ENCODE measurements around the gene TRABD2B. TPM values are rescaled to one million over a fixed set of nuclear protein-coding genes. Genes with fewer than 3 reads are reported as not detected.

Gene TRABD2B
- 0.28 TPM for polyA plus RNA-seq (2013, experiment 1 of 2)
- polyA plus RNA-seq (2013, experiment 2 of 2) = 0.23 TPM

GRCh38 chr1:47997289-47998200 is at the start of gene TRABD2B:
TRABD2B (minus strand) TSS chr1:47997385.
- Histone ChIP-seq H2AFZ (ENCODE audit: low read depth, low read length) (no peak within 1 kb of the TSS), H3K18ac (ENCODE audit: low read depth in 1 of 2, low read length in 2 of 2) (no peak within 1 kb of the TSS), H2BK15ac (ENCODE audit: low read depth, poor library complexity, severe bottlenecking) (no peak within 1 kb of the TSS)

DNA sequence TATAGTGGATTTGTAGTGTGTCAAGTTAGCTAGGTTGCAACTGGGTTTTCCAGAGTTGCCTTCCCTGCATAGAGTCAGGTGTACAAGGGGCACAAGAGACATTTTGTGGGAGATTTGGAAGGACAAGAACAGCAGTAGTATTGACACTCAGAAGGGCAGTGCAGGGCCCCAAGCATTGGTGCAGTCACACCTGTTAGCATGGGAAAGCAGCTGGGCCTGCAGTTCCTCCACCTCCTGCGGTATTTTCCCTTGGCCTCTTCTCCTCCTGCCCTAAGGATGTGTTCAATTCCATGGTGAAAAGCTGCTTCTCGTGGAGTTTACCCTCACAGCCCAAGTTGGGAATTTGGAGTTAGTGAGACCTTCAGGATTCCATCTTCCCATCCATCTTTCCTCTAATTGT is 47.1 kb upstream of the TRABD2B start:
- no peak overlapping the region for H3K4me2 ChIP-seq (ENCODE audit: low read length, poor library complexity, severe bottlenecking)
- H3K4ac ChIP-seq (ENCODE audit: low read depth in 1 of 2, low read length in 2 of 2) = no peak overlapping the region
- no peak overlapping the region for H3K14ac ChIP-seq (ENCODE audit: low read length in 2 of 2)
- no peak overlapping the region for H3K27ac ChIP-seq (ENCODE audit: low read length, poor library complexity, severe bottlenecking)
- H3K4me3 ChIP-seq (ENCODE audit: insufficient read depth in 1 of 2, low read depth in 1 of 2, low read length in 2 of 2) = no peak overlapping the region
- WGBS = 41% methylated on average over 2 of the region's 2 CpGs
- DNase-seq = no peak
- no peak overlapping the region for H2AK5ac ChIP-seq (ENCODE audit: low read length, severe bottlenecking)
- H4K8ac ChIP-seq (ENCODE audit: low read length) = no peak overlapping the region
- peaks cover 19 to 41% of the 10 kb centered on the region in 2 experiments for H3K27me3 ChIP-seq (ENCODE audit: control insufficient read depth in 1 of 2, insufficient read depth in 1 of 2, low read length in 2 of 2)
- H3K9me3 ChIP-seq (ENCODE audit: control insufficient read depth, low read length) = no peaks in the 10 kb centered on the region
- H2AFZ ChIP-seq (ENCODE audit: low read depth, low read length) = no peak overlapping the region
- no peak overlapping the region for H3K18ac ChIP-seq (ENCODE audit: low read depth in 1 of 2, low read length in 2 of 2)
- no peak overlapping the region for H4K91ac ChIP-seq (ENCODE audit: low read length)
- H2BK15ac ChIP-seq (ENCODE audit: low read depth, poor library complexity, severe bottlenecking) = no peak overlapping the region
- H2BK5ac ChIP-seq (ENCODE audit: low read depth, low read length, poor library complexity, severe bottlenecking) = no peak overlapping the region
- H3K4me1 ChIP-seq (ENCODE audit: control insufficient read depth, insufficient read depth, low read depth, low read length) = peaks cover 1% of the 10 kb centered on the region
- H3K36me3 ChIP-seq (ENCODE audit: control insufficient read depth in 1 of 2, insufficient read depth in 2 of 2, low read depth in 1 of 2, low read length in 2 of 2) = no peaks in the 10 kb centered on the region
- H2BK120ac ChIP-seq (ENCODE audit: low read depth, low read length) = no peak overlapping the region
- no peaks in the 10 kb centered on the region for H3K79me1 ChIP-seq (replicated peaks; ENCODE audit: low read length, poor library complexity, severe bottlenecking)
- H2BK12ac ChIP-seq (ENCODE audit: low read length in 2 of 2) = no peak overlapping the region
- no peak overlapping the region for H3K23ac ChIP-seq (ENCODE audit: low read length in 2 of 2)
- H3K9ac ChIP-seq (ENCODE audit: low read length) = no peak overlapping the region

More at GRCh38 chr1:47997289-47998200, at the start of gene TRABD2B:
- peak within 1 kb of the TSS in 1 of 2 experiments; percentile 28 for H3K23ac ChIP-seq (ENCODE audit: low read length in 2 of 2)
- H2AK5ac ChIP-seq (ENCODE audit: low read length, severe bottlenecking) = no peak within 1 kb of the TSS
- H3K79me1 ChIP-seq (replicated peaks; ENCODE audit: low read length, poor library complexity, severe bottlenecking) = no peaks in the 10 kb centered on the region
- no peak within 1 kb of the TSS for H4K8ac ChIP-seq (ENCODE audit: low read length)
- DNase-seq = peak; percentile 60
- no peak within 1 kb of the TSS for H2BK12ac ChIP-seq (ENCODE audit: low read length in 2 of 2)
- no peak within 1 kb of the TSS for H2BK120ac ChIP-seq (ENCODE audit: low read depth, low read length)
- H3K4me3 ChIP-seq (ENCODE audit: insufficient read depth in 1 of 2, low read depth in 1 of 2, low read length in 2 of 2) = peak within 1 kb of the TSS; percentile 61 to 73
- peaks cover 51 to 62% of the 10 kb centered on the region in 2 experiments for H3K27me3 ChIP-seq (ENCODE audit: control insufficient read depth in 1 of 2, insufficient read depth in 1 of 2, low read length in 2 of 2)
- H3K36me3 ChIP-seq (ENCODE audit: control insufficient read depth in 1 of 2, insufficient read depth in 2 of 2, low read depth in 1 of 2, low read length in 2 of 2) = peaks cover 0 to 3% of the 10 kb centered on the region in 2 experiments
- no peak within 1 kb of the TSS for H4K91ac ChIP-seq (ENCODE audit: low read length)
- H3K4me2 ChIP-seq (ENCODE audit: low read length, poor library complexity, severe bottlenecking) = peak within 1 kb of the TSS; percentile 79
- no peak within 1 kb of the TSS for H3K4ac ChIP-seq (ENCODE audit: low read depth in 1 of 2, low read length in 2 of 2)
- peak within 1 kb of the TSS; percentile 52 for H3K9ac ChIP-seq (ENCODE audit: low read length)
- H3K14ac ChIP-seq (ENCODE audit: low read length in 2 of 2) = no peak within 1 kb of the TSS
- H3K4me1 ChIP-seq (ENCODE audit: control insufficient read depth, insufficient read depth, low read depth, low read length) = peaks cover 9% of the 10 kb centered on the region
- H3K9me3 ChIP-seq (ENCODE audit: control insufficient read depth, low read length) = no peaks in the 10 kb centered on the region
- H2BK5ac ChIP-seq (ENCODE audit: low read depth, low read length, poor library complexity, severe bottlenecking) = no peak within 1 kb of the TSS
- WGBS = 8% methylated on average over 40 of the region's 86 CpGs
- H3K27ac ChIP-seq (ENCODE audit: low read length, poor library complexity, severe bottlenecking) = no peak within 1 kb of the TSS

DNA sequence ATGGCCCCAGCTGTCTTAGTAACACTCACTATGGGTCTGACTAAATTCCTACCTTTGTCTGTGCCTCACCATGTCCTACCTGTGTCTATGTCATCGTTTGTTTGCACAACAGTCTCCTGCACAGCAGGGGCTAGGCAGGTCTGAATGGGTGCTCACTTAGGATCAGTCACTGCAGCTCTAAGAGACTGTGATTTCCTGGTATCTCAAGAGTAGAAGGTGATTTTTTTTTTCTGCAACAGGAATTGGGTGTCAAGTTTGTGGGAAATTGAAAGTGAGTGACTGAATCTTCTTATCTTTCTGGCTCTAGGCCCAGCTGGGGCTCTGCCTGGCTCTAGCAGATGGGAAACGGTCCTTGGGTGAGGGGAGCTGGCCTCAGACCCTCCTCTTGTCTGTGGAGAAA is 46.4 kb upstream of the TRABD2B start:
- Histone ChIP-seq H3K27ac (ENCODE audit: low read length, poor library complexity, severe bottlenecking) (no peak overlapping the region), H3K4me1 (ENCODE audit: control insufficient read depth, insufficient read depth, low read depth, low read length) (peaks cover 1% of the 10 kb centered on the region), H2AFZ (ENCODE audit: low read depth, low read length) (no peak overlapping the region), H3K4me3 (ENCODE audit: insufficient read depth in 1 of 2, low read depth in 1 of 2, low read length in 2 of 2) (no peak overlapping the region), H3K4ac (ENCODE audit: low read depth in 1 of 2, low read length in 2 of 2) (no peak overlapping the region), H3K4me2 (ENCODE audit: low read length, poor library complexity, severe bottlenecking) (no peak overlapping the region), H2AK5ac (ENCODE audit: low read length, severe bottlenecking) (no peak overlapping the region), H3K9ac (ENCODE audit: low read length) (no peak overlapping the region), H2BK12ac (ENCODE audit: low read length in 2 of 2) (no peak overlapping the region), H3K9me3 (ENCODE audit: control insufficient read depth, low read length) (no peaks in the 10 kb centered on the region), H3K27me3 (ENCODE audit: control insufficient read depth in 1 of 2, insufficient read depth in 1 of 2, low read length in 2 of 2) (peaks cover 19 to 45% of the 10 kb centered on the region in 2 experiments), H2BK5ac (ENCODE audit: low read depth, low read length, poor library complexity, severe bottlenecking) (no peak overlapping the region), H2BK120ac (ENCODE audit: low read depth, low read length) (no peak overlapping the region), H3K18ac (ENCODE audit: low read depth in 1 of 2, low read length in 2 of 2) (no peak overlapping the region), H3K36me3 (ENCODE audit: control insufficient read depth in 1 of 2, insufficient read depth in 2 of 2, low read depth in 1 of 2, low read length in 2 of 2) (no peaks in the 10 kb centered on the region), H3K79me1 (replicated peaks; ENCODE audit: low read length, poor library complexity, severe bottlenecking) (no peaks in the 10 kb centered on the region), H3K14ac (ENCODE audit: low read length in 2 of 2) (no peak overlapping the region), H4K91ac (ENCODE audit: low read length) (no peak overlapping the region), H4K8ac (ENCODE audit: low read length) (no peak overlapping the region), H2BK15ac (ENCODE audit: low read depth, poor library complexity, severe bottlenecking) (no peak overlapping the region), H3K23ac (ENCODE audit: low read length in 2 of 2) (no peak overlapping the region)
- no peak for DNase-seq
- 32% methylated on average over 2 of the region's 2 CpGs for WGBS

DNA sequence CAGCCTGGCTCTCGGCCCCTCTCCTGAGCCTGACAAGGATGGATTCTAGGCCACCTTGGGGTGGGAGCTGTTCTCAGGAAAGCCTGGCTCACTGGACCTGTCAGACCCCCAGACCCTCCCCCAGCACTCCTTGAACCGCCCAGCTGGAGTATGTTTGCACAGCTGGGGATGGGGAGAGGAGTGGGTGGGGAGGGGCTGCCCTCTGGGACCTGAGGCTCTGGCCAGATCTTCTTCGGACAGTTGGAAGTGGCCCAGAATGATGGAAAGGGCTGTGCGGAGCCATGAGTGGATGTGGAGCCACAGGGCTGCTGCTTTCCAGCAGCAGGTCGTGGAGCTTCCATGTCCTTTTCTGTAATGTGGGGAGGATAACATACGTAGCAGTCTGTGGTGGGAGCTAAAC is 43.0 kb upstream of the TRABD2B start:
- 50% methylated on average over 4 of the region's 6 CpGs for WGBS
- no peaks in the 10 kb centered on the region for H3K36me3 ChIP-seq (ENCODE audit: control insufficient read depth in 1 of 2, insufficient read depth in 2 of 2, low read depth in 1 of 2, low read length in 2 of 2)
- H2AK5ac ChIP-seq (ENCODE audit: low read length, severe bottlenecking) = no peak overlapping the region
- H4K91ac ChIP-seq (ENCODE audit: low read length) = no peak overlapping the region
- H3K4me3 ChIP-seq (ENCODE audit: insufficient read depth in 1 of 2, low read depth in 1 of 2, low read length in 2 of 2) = no peak overlapping the region
- H3K4me1 ChIP-seq (ENCODE audit: control insufficient read depth, insufficient read depth, low read depth, low read length) = peaks cover 1% of the 10 kb centered on the region
- H3K18ac ChIP-seq (ENCODE audit: low read depth in 1 of 2, low read length in 2 of 2) = no peak overlapping the region
- H3K9ac ChIP-seq (ENCODE audit: low read length) = no peak overlapping the region
- H3K27ac ChIP-seq (ENCODE audit: low read length, poor library complexity, severe bottlenecking) = no peak overlapping the region
- no peak overlapping the region for H3K4me2 ChIP-seq (ENCODE audit: low read length, poor library complexity, severe bottlenecking)
- no peak overlapping the region for H2AFZ ChIP-seq (ENCODE audit: low read depth, low read length)
- no peak overlapping the region for H2BK15ac ChIP-seq (ENCODE audit: low read depth, poor library complexity, severe bottlenecking)
- no peak for DNase-seq
- H2BK120ac ChIP-seq (ENCODE audit: low read depth, low read length) = no peak overlapping the region
- H4K8ac ChIP-seq (ENCODE audit: low read length) = no peak overlapping the region
- no peak overlapping the region for H3K23ac ChIP-seq (ENCODE audit: low read length in 2 of 2)
- no peak overlapping the region for H3K4ac ChIP-seq (ENCODE audit: low read depth in 1 of 2, low read length in 2 of 2)
- H3K14ac ChIP-seq (ENCODE audit: low read length in 2 of 2) = no peak overlapping the region
- no peaks in the 10 kb centered on the region for H3K9me3 ChIP-seq (ENCODE audit: control insufficient read depth, low read length)
- H3K27me3 ChIP-seq (ENCODE audit: control insufficient read depth in 1 of 2, insufficient read depth in 1 of 2, low read length in 2 of 2) = peaks cover 19 to 49% of the 10 kb centered on the region in 2 experiments
- no peak overlapping the region for H2BK12ac ChIP-seq (ENCODE audit: low read length in 2 of 2)
- no peak overlapping the region for H2BK5ac ChIP-seq (ENCODE audit: low read depth, low read length, poor library complexity, severe bottlenecking)
- no peaks in the 10 kb centered on the region for H3K79me1 ChIP-seq (replicated peaks; ENCODE audit: low read length, poor library complexity, severe bottlenecking)
